ENCODE measurements around the gene KRT83.

DNA sequence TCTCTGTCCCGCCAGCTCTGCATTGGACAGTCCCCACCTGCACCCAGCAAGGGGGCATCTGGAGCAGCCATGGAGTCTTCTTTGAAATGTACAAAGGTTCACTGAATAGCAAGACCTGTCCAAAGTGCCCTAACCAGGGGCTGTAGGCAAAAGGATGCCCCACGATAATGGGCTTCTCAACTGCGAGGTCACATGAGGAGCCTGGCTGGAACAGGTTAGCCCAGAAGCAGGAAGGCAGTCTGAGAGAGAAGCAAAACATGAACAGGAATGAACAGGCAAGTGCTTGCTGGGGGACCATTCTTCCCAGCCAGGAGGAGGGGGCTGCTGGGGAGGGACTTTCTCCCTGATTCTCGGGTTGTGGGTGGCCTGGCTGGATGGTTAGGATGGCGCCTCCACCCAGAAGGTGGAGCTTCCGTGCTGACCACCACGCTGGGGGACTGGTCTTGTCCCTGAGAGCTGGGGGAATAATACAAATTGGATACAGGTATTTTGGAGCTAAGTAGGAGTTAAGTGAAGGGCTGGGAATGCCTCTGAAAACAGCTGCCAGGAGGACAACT lies 39.0 kb upstream of the KRT83 start:
- TF ChIP-seq, protein P1, sequence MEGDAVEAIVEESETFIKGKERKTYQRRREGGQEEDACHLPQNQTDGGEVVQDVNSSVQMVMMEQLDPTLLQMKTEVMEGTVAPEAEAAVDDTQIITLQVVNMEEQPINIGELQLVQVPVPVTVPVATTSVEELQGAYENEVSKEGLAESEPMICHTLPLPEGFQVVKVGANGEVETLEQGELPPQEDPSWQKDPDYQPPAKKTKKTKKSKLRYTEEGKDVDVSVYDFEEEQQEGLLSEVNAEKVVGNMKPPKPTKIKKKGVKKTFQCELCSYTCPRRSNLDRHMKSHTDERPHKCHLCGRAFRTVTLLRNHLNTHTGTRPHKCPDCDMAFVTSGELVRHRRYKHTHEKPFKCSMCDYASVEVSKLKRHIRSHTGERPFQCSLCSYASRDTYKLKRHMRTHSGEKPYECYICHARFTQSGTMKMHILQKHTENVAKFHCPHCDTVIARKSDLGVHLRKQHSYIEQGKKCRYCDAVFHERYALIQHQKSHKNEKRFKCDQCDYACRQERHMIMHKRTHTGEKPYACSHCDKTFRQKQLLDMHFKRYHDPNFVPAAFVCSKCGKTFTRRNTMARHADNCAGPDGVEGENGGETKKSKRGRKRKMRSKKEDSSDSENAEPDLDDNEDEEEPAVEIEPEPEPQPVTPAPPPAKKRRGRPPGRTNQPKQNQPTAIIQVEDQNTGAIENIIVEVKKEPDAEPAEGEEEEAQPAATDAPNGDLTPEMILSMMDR (IDR thresholded peaks at IDR 0.05 in 2 of 3, conservative IDR thresholded peaks at IDR 0.05 in 1 of 3; ENCODE audit: control insufficient read depth in 2 of 3, extremely low read depth in 1 of 3, insufficient read depth in 1 of 3, low read depth in 3 of 3, low read length in 3 of 3), result no peak
- no peak for TF ChIP-seq EZH2 (IDR thresholded peaks at IDR 0.05; ENCODE audit: borderline replicate concordance, control insufficient read depth, low read depth, low read length)
- TF ChIP-seq PML (IDR thresholded peaks at IDR 0.05; ENCODE audit: low read length), result no peak
- no peak for TF ChIP-seq RAD21 (IDR thresholded peaks at IDR 0.05; ENCODE audit: insufficient read depth, low read depth, low read length)
- TF ChIP-seq, protein P2, sequence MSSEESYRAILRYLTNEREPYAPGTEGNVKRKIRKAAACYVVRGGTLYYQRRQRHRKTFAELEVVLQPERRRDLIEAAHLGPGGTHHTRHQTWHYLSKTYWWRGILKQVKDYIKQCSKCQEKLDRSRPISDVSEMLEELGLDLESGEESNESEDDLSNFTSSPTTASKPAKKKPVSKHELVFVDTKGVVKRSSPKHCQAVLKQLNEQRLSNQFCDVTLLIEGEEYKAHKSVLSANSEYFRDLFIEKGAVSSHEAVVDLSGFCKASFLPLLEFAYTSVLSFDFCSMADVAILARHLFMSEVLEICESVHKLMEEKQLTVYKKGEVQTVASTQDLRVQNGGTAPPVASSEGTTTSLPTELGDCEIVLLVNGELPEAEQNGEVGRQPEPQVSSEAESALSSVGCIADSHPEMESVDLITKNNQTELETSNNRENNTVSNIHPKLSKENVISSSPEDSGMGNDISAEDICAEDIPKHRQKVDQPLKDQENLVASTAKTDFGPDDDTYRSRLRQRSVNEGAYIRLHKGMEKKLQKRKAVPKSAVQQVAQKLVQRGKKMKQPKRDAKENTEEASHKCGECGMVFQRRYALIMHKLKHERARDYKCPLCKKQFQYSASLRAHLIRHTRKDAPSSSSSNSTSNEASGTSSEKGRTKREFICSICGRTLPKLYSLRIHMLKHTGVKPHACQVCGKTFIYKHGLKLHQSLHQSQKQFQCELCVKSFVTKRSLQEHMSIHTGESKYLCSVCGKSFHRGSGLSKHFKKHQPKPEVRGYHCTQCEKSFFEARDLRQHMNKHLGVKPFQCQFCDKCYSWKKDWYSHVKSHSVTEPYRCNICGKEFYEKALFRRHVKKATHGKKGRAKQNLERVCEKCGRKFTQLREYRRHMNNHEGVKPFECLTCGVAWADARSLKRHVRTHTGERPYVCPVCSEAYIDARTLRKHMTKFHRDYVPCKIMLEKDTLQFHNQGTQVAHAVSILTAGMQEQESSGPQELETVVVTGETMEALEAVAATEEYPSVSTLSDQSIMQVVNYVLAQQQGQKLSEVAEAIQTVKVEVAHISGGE (CRISPR knock-in tag; IDR thresholded peaks at IDR 0.05), result no peak
- TF ChIP-seq, protein P3, sequence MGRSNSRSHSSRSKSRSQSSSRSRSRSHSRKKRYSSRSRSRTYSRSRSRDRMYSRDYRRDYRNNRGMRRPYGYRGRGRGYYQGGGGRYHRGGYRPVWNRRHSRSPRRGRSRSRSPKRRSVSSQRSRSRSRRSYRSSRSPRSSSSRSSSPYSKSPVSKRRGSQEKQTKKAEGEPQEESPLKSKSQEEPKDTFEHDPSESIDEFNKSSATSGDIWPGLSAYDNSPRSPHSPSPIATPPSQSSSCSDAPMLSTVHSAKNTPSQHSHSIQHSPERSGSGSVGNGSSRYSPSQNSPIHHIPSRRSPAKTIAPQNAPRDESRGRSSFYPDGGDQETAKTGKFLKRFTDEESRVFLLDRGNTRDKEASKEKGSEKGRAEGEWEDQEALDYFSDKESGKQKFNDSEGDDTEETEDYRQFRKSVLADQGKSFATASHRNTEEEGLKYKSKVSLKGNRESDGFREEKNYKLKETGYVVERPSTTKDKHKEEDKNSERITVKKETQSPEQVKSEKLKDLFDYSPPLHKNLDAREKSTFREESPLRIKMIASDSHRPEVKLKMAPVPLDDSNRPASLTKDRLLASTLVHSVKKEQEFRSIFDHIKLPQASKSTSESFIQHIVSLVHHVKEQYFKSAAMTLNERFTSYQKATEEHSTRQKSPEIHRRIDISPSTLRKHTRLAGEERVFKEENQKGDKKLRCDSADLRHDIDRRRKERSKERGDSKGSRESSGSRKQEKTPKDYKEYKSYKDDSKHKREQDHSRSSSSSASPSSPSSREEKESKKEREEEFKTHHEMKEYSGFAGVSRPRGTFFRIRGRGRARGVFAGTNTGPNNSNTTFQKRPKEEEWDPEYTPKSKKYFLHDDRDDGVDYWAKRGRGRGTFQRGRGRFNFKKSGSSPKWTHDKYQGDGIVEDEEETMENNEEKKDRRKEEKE (IDR thresholded peaks at IDR 0.05), result no peak
- no peak for TF ChIP-seq EP300 (IDR thresholded peaks at IDR 0.05; ENCODE audit: borderline replicate concordance in 1 of 2, control insufficient read depth in 1 of 2, low read depth in 2 of 2, low read length in 2 of 2)

All from GM12878 (cell line).